Endothelial cell of umbilical vein (primary cell): Measurements from ENCODE around the gene SETBP1.

Source experiments
- CTCF ChIP-seq, 2 donors: IDR thresholded peaks; 1 replicate in 1 of 2; 2 replicates in 1 of 2; pipeline ENCODE4 v1.5.1; 2011; ENCODE audit warnings: low read length in 2 of 2, mild to moderate bottlenecking in 2 of 2, moderate library complexity in 2 of 2, control low read depth in 1 of 2, inconsistent platforms in 1 of 2, low read depth in 1 of 2; ENCODE audit not compliant: insufficient read depth in 1 of 2; ENCODE audit errors: extremely low read depth in 1 of 2
- EZH2 ChIP-seq: IDR thresholded peaks from 2 replicates; pipeline ENCODE4 v1.6.1; 2012; ENCODE audit warnings: borderline replicate concordance, low read depth, mild to moderate bottlenecking, moderate library complexity, low read length, inconsistent platforms; ENCODE audit not compliant: severe bottlenecking
- FOS ChIP-seq: IDR thresholded peaks from 2 replicates; pipeline ENCODE4 v1.6.1; 2011; ENCODE audit warnings: mild to moderate bottlenecking, low read length, moderate library complexity, borderline replicate concordance; ENCODE audit not compliant: insufficient read depth
- GATA2 ChIP-seq: IDR thresholded peaks from 2 replicates; pipeline ENCODE4 v1.7.0; 2011; ENCODE audit warnings: low read depth, mild to moderate bottlenecking, moderate library complexity, mixed read lengths, low read length; ENCODE audit not compliant: insufficient read length, insufficient read depth
- JUN ChIP-seq: IDR thresholded peaks from 2 replicates; pipeline ENCODE4 v1.6.1; 2011; ENCODE audit warnings: borderline replicate concordance, low read depth; ENCODE audit not compliant: insufficient read length, insufficient read depth
- MYC ChIP-seq: IDR thresholded peaks from one replicate; pipeline ENCODE4 v1.6.1; 2011; ENCODE audit warnings: mild to moderate bottlenecking, low read depth, low read length
- POLR2A ChIP-seq: IDR thresholded peaks from 2 replicates; pipeline ENCODE4 v1.6.1; 2012; ENCODE audit warnings: low read depth, mild to moderate bottlenecking, control low read depth, low read length
- POLR2AphosphoS5 ChIP-seq: IDR thresholded peaks from 2 replicates; pipeline ENCODE4 v1.6.1; 2012; ENCODE audit warnings: low read depth, mild to moderate bottlenecking, control low read depth, low read length, moderate library complexity; ENCODE audit not compliant: insufficient read depth
- TF ChIP-seq, protein P1 (sequence below): IDR thresholded peaks from 2 replicates; pipeline ENCODE4 v1.6.1; 2011; ENCODE audit not compliant: insufficient read depth, insufficient read length

GRCh38 chr18:44788334-44788733 lies 107.6 kb downstream of the SETBP1 start:
- no peak for TF ChIP-seq POLR2AphosphoS5
- TF ChIP-seq CTCF (IDR thresholded peaks at IDR 0.05; ENCODE audit: extremely low read depth in 1 of 2, insufficient read depth in 1 of 2, low read depth in 1 of 2, low read length in 2 of 2) = no peak
- no peak for TF ChIP-seq POLR2A
- no peak for TF ChIP-seq EZH2
- TF ChIP-seq, protein P1, sequence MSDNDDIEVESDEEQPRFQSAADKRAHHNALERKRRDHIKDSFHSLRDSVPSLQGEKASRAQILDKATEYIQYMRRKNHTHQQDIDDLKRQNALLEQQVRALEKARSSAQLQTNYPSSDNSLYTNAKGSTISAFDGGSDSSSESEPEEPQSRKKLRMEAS = no peak
- no peak for TF ChIP-seq FOS
- no peak for TF ChIP-seq MYC
- no peak for TF ChIP-seq GATA2
- no peak for TF ChIP-seq JUN
